Measurements from ENCODE around the gene BNC1.
"Not testable (repeated sequence)": the region's sequence is repeated elsewhere in the genome, so short reads cannot be mapped to it uniquely, and the experiment has no call there.

Gene BNC1

DNA sequence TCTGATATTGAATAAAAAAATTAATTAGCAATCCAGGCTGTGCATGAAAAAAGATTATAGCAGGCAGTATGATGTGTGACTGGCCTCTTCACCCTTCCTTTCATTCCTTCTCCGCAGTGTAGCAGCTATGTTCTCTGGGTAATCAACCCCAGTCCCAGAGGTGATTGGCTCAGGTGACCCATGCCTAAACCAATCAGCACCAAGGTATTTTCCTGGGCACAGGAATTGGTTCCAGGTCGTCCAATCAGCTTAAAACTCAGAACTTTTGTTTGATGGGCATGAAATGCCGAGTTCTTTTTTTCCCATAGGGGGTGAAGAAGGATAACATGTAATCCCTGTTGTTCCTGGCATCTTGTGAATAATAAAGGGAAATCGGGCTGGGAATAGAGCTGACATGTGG lies 5.8 kb upstream of the BNC1 start:
- no peak for DNase-seq

DNA sequence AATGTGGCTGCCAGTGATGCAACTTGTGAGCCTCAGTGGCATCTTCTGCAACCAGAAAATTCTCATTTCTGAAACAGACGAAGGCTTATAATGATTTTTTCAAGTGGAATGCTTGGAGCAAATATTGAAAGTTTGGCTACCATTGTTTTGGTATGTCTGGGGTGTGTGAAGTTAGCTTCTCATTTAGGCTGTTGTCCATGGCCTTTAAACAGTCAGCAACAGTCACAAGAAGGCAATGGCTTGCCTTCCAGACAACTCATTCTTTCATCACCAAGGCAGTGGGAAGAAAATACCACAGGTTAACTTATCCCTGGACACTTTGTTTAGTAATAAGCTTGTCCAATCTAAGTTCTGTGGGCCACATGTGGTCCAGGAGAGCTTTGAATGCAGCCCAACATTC lies 4.7 kb upstream of the BNC1 start:
- DNase-seq: no peak

DNA sequence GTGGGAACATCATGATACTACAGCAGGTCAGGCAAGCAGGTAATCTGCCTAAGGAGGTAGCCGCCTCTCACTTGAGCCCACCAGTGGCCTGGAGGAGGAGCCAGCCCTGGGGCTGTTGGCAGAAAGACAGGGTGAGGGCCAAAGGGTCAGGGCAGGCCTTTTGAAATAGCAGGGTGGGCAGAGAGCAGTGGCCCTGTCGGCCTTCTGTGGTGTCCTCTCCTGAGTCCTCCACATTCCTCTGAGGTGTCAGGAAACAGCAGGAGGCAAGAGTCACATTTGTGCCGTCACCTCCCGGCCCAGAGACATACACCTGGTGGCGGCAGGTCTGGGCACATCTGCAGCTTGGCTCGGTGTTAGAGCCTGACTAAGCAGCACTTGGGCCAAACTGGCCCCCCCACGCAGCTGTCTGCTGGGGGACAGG lies 3.9 kb upstream of the BNC1 start:
- no peak for DNase-seq

DNA sequence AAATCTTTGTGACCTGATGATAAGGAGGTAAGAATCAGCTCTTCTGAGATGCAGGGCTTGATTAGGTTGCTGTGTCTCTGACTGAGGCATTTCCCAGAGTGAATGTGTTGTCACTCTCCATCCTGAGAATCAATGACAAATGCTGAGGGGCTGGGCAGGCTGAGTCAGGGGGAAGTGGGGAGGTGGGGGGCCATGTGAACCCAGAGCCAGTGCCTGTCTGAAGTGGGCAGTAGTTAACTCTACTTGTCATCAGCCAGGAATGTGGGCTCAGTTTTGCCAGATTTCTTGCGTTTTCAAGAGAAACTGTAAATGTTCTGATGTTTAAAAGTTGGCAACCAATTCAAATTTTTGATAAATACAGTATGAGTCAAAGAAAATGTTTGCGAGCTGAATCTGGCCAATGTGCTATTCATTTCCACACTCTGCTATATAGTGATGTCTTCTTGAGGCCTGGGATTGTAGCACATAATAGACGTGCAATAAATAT lies 3.1 kb upstream of the BNC1 start:
- DNase-seq: no peak

DNA sequence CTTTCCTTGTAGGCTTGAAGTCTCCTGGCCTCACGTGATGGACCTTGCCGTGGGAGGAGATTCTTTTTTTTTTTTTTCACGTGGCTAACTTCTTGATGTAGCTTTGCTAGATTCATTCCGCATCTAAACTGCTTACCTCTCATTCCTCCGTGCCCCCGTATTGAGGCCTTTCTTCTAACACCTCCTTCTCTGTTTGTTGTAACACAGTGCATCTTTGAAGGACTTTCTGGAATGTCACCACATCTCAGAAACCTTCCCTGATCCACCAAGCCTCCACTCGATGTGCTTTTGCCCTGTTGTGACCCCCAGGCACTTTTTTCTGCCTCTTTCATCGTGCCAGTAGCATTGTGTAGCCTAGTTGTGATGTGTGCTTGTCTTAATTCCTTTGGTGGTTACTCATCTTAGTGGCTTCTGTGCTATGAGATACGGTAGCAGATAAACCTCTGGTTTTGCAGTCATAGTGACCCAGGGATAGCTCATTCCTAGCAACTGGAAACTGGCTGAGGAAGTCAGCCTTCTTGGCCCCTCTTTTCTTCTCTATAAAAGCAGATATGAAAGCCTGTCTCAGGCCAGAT lies 1.6 kb upstream of the BNC1 start:
- DNase-seq: no peak

DNA sequence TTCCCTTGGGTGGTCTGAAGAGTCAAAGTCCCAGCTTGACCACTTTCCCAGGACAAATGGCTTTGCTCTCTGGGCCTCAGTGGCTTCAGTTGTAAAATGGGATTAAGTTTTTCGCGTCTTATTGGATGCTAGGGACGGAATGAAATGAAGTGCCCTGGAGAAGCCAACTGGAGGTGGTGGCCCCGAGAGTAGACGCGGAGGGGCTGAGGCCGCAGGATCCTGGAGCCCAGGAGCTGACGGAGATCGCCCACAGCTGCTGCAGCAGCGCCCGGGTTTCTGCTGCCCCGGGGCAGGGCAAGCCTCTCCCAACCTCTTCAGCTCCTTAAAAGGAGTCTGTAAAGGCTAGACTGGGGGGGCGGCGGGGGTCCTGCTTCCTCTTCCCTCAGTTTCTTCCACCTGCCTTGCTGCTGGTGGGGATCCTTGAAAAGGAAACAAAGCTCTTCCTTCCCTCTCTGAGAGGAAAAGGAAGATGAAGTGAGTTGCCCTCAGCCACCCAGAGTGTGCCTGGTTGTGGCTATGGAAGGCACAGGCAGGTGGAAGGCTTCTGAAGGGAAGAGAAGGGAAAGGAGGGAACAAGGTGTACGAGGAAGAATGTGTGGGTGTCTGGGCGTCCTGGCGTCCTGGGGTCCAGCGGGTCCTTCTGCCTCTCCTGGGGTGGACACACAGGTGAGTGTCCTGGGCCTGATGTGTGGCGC lies 967 bp upstream of the BNC1 start:
- no peak for DNase-seq

DNA sequence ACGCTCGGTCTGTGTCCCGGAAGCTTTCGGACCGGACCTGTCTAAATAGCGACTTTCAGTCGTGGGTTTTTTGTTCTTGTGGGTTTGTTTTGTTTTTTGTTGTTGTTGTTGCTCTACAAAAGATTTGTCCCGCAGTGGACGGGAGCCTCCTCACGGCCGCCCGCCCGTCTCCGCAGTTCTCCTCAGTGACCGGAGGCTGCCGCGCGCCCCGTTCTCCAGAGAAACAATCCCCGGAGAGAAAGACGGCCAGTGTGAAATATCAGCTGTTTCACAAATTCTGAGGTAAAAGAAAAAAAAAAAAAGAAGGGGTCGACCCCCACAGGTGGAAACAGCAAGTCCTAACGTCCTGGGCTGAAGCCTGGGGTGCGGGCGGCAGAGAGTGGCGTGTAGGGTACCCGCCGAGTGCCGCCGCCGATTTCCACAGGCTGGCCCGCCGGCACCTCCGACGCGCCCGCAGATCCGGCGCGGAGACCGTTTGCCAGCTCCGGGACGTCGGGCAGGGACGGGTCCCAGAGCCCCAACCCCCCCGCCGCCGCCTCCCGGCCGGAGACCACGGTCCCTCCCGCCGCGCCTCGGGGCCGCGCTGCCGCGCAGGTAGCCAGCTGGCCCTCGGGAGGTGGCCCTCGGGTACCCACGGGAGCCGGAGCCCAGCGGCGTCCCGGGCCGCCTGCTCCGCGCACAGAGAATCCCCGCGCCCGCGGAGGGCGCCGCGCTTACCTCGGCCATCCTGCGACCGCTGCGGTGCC lies 478 bp downstream of the BNC1 start:
- peak; percentile 1 for DNase-seq

DNA sequence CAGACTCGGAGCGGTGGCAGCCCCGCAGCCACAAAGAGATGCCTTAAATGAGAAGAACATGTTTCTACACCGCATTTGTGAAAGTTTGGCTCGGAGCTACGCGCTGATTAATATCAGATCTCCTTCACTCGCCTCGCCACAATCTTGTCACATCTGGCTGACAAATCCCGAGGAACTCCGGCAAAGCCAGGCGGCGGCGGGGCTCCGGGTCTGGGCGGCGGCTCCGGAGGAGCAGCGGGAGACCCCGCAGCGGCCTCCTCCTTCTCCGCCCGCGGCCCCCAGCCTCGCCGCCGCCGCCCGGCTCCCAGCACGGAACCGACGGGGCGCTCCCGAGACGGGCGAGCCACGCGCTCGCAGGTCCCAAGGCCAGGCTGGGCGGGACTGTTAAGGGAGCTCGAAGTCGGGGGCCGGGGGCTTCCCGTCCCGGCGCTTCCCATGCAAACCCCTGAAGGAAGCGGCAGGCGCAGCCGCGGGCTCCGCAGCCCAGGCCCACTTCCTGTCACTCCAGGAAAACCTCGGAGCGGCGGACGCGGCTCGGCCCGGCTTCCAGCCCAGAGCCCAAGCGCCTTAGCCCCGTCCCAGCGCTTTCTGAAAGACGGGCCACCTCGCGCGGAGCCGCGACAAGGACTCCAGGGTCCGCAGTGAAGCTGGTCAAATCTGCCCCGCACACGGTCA lies 1.2 kb downstream of the BNC1 start:
- DNase-seq: no peak

DNA sequence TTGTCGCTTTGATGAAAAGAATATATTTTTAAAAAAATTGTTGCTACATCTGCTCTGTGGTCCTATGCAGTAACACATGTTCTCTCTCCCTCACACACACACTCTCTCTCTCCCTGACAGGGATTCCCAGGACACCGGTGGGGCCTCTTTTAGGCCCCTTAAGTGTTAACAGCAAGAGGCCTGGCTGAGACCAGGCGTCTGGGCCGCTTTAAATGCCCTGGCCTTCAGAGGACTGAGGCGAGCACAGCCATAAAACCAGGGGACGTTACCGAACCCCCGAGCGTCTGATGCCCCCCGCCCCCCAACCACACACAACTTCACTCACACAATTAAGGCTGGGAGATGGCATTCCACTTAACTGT lies 1.7 kb downstream of the BNC1 start:
- DNase-seq: no peak

DNA sequence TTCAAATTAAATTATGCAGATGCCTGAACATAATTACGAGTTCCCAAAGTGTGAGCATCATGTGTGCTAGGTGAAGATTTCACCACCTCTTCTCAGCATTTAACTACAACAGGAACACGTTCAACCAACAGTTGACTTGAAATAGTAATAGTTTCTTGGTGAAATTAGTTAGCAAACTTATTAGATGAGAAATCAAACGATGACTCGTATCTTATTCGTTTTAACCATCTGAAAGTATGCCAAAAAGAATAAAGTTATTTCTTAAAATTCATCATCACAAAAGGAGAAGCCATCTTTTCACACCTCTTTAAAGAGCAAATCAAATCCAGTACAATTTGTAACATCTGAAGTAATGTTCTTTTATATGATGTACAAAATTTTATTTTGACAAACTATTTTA lies 2.3 kb downstream of the BNC1 start:
- DNase-seq: no peak

DNA sequence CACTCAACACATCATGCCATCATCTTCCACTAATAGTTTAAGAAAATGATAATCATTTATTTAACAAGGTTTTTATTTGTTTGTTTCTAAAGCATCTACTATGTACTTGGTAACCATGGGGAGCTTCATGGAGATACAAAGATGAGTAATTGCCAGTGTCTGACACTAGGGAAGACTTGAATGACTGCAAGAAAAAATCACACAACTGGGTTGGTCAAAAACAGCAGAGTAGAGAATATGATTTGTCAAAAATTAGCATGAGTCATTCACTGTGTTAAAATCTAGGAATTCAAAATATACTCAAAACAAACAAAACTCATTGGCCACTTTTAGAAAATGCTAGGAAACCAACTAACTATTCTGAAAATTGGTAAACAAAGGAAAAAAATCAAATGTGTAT lies 6.3 kb downstream of the BNC1 start:
- DNase-seq: no peak

DNA sequence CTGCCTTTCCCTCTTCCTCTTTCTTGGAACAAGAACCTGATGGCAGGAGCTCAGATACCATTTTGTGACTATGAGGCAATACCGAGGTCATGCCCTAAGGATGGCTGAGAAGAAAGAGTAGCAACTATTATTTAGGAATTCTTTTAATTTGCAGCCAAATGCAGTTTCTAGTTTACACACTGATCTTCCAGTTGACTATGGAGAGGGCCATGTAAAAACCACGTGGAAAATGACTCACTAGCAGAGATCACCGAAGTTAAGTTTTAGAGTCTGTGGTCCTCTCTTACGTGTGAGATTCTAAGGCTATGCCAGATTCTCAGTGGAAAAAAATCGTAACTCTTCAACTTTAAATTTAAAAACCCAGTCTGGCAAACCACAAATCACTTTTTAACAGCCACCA lies 7.8 kb downstream of the BNC1 start:
- no peak for DNase-seq

DNA sequence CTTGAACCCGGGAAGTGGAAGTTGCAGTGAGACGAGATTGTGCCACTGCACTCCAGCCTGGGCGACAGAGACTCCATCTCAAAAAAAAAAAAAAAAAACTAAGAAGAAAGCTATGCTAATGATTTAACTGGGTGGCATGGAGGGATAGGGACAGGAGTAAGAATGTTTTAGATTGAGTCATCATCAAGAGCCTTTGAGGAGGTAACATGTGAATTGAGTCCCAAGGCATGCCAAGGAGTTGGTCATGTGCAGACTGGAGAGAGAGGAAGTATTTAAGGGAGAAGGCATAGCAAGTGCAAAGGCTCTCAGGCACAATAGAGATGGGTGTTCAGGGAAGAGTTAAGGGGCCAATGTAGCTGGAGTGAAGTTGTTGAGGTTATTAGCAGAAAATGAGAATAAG lies 9.1 kb downstream of the BNC1 start:
- DNase-seq: no peak

DNA sequence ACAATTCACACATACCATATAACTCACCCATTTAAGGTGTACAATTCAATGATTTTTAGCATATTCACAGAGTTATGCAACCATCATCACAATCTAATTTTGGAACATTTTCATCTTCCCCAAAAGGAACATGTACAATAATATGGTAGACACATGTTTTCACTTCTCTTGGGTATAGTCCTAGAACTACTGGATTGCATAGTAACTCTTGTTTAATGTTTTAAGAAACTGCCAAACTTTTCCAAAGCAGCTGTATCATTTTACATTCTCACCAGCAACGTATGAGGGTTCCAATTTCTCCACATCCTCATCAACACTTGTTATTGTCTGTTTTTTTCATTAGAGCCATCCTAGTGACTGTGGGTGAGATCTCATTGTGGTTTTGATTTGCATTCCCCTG lies 14.3 kb downstream of the BNC1 start:
- no peak for DNase-seq

DNA sequence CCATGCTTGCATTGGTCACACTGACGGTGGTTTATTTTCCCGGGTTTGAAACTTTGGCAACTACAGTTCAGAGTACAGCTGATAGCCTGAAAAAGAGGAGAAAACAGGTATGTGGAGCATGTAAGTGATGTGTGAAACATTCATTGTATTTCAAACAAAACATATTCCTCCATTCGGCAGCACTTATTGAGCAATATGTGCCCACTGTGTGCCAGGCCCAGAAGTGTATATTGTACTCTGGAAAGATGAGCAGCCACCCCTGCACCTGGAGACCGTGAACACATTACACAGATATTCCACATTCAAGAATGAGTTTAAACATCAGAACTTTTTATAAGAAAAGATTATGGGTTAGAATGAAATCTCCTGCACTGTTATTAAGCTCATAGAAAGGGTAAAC lies 16.3 kb downstream of the BNC1 start:
- no peak for DNase-seq

DNA sequence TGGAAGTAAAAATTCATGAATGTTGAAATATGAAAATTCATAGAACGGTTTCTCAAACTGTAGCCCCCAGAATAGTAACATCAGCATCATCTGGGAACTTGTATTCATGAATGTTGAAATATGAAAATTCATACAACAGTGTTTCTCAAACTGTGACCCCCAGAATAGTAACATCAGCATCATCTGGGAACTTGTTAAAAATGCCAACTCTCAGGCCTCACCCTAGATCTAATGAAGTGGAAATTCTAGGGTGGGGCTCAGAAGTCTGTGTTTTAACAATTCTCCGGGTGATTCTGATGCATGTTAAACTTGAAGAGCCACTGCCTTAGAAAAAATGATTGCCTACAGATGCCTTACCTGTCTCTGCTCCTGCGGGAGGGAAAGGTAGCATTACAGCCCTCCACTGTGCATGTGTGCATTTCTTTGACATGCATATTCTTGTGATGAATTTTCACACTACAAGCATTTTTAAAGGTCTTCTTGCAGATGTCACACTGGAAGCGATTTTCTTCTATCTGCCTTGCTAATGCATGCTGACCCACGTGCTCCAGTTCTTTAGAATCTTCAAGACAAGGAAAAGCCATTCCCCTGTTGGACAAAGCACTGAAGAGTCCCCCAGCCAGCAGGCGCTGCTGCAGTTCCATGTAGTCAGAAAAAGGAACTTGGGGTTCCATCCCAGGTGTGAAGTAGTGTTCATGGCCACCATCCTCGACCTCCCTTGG lies 21.7 kb downstream of the BNC1 start:
- no peak for DNase-seq

DNA sequence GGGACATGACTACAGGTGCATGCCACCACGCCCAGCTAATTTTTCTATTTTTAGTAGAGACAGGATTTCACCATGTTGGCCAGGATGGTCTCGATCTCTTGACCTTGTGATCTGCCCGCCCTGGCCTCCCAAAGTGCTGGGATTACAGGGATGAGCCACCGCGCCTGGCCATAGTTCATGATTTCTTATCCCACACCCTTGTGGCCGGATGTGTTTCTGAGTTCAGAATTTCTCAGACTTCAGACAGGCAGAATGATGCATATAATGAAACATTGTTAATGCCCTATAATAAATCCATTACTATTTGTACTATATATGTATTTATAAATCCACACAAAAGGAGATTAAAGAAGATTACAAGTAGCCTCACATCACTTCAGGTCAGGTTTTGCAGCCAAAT lies 22.3 kb downstream of the BNC1 start:
- not testable (repeated sequence) for DNase-seq

DNA sequence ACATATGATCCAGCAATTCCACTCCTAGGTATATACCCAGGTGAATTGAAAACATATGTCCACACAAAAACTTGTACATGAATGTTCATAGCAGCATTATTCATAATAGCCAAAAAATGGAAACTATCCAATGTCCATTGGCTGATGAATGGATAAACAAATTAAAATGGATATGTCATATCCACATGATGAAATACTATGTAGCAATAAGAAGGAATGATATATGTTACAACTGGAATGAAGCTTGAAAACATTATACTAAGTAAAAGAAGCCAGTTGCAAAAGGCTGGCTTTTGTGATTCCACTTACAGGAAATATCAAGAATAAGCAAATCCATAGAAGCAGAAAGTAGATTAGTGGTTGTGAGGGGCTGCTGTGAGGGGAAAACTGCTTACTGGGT lies 33.7 kb downstream of the BNC1 start:
- no peak for DNase-seq

DNA sequence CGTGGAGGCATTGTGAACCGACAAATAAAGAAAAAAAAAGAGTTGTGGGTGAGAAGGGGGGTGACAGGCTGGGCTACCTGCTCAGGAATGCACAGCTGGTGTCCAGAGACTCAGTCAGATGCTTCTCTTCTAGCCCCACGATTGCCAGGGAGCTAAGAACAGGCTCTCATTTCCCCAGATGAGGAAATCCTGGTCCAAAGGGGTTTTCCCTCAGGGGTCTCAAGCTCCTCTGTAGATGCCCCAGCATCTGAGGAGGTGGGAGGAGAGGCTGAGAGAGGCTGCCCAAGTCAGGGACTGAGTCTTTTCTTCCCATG lies 35.5 kb downstream of the BNC1 start:
- no peak for DNase-seq

DNA sequence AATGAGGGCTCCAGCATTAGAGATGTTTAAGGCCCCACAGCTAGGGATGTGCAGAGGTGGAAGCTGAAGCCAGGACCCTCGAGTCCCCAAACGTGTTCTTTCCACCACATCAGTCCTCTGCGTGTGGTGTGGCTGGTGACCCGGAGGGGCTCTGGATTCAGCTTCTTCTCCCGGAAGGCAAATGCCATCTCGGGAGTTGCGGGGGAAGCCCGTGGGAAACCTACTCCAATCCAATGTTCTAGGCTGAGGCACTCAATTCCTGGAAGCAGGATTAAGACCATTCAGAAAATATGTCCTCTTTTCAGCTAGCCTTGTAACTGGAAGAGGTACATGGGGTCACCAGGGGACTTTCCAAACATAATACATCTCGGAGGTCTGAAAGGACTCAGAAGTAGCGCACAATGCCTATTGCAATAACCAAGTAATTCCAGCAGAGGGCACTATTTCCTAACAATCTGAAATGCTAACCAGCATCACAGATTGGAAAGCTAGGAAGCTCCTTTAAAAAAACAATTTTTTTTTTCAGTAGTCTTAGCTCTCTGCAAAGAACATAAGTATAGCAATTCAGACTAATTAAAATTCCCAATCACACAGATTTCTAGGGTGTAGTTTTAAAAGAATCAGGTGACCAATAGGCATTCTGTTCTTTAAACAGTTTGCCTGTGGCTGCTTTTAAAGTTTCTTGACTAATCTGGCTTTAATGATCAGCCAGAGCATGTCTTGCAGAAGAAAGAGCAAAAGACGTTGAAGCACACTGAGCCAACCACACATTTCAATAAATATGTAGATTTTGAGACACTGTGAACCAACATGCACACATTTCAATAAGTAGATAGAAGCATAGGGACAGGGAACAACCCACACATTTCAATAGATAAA lies 36.1 kb downstream of the BNC1 start:
- DNase-seq: peak; percentile 8

DNA sequence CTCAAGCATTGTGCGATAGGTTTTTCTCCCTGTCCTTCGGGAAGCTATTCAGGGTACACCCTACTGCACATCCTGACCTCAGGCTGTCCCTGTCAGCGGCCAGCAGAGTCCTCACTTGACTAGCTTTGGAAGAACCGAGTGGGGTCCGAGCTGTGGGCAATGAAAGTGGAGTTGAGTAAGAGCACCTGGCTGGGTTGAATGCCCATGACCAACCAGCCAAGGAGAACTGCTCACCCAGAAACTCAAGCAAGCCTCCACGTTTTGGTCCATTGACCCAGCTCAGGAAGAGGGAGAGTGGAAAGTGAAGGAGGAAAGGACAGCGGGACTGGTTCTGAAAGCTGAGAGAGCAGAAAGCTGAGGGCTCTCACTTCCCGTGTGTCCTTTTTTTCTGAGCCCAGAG lies 40.8 kb downstream of the BNC1 start:
- no peak for DNase-seq

DNA sequence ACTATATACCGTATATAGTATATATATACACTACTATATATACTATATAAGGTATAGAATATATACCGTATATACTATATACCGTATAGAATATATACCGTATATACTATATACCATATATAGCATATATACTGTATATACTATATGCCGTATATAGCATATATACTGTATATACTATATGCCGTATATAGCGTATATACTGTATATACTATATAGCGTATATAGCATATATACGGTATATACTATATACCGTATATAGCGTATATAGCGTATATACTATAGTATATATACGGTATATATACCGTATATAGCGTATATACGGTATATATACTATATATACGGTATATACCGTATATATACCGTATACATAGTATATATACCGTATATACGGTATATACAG lies 54.2 kb downstream of the BNC1 start:
- no peak for DNase-seq
